ENCODE results near the gene METAP1D.

GRCh38 chr2:171999161-171999560 is 592 bp upstream of the METAP1D start:
- TF ChIP-seq CTCF (IDR thresholded peaks at IDR 0.05) (no peak), POLR2A (IDR thresholded peaks at IDR 0.05) (no peak)

Measured in vagina (tissue), 2 donors.